ENCODE data around the gene MAP3K7. TPM values are rescaled to one million over a fixed set of nuclear protein-coding genes. Genes with fewer than 3 reads are reported as not detected.

The MAP3K7 gene
- total RNA-seq, 6 donors from 2014 or later, result 13.9 to 36.7 (median 19.1) TPM

GRCh38 chr6:90612313-90612680, 25.4 kb upstream of the MAP3K7 start:
- Histone ChIP-seq H3K36me3 (no peaks in the 10 kb centered on the region), H3K9me3 (no peaks in the 10 kb centered on the region), H3K27me3 (peaks cover 0 to 21% (median 3%) of the 10 kb centered on the region in 4 donors), H3K4me1 (peaks cover 8 to 18% (median 14%) of the 10 kb centered on the region in 4 donors), H3K27ac (no peak overlapping the region), H3K4me3 (no peak overlapping the region)
- 74 to 88% methylated on average over 6 of the region's 6 CpGs for WGBS, 2 donors
- no peak for ATAC-seq (ENCODE audit: low FRiP score in 2 of 2)
- DNase-seq, result no peak
- TF ChIP-seq POLR2AphosphoS5 (IDR thresholded peaks at IDR 0.05), result no peak
- TF ChIP-seq, protein P1, sequence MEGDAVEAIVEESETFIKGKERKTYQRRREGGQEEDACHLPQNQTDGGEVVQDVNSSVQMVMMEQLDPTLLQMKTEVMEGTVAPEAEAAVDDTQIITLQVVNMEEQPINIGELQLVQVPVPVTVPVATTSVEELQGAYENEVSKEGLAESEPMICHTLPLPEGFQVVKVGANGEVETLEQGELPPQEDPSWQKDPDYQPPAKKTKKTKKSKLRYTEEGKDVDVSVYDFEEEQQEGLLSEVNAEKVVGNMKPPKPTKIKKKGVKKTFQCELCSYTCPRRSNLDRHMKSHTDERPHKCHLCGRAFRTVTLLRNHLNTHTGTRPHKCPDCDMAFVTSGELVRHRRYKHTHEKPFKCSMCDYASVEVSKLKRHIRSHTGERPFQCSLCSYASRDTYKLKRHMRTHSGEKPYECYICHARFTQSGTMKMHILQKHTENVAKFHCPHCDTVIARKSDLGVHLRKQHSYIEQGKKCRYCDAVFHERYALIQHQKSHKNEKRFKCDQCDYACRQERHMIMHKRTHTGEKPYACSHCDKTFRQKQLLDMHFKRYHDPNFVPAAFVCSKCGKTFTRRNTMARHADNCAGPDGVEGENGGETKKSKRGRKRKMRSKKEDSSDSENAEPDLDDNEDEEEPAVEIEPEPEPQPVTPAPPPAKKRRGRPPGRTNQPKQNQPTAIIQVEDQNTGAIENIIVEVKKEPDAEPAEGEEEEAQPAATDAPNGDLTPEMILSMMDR (IDR thresholded peaks at IDR 0.05), result no peak
- no peak for TF ChIP-seq EP300 (IDR thresholded peaks at IDR 0.05)
- TF ChIP-seq POLR2A (IDR thresholded peaks at IDR 0.05), result no peak

GRCh38 chr6:90611543-90612312, 24.9 kb upstream of the MAP3K7 start:
- Histone ChIP-seq H3K36me3 (no peaks in the 10 kb centered on the region), H3K9me3 (no peaks in the 10 kb centered on the region), H3K4me1 (peaks cover 8 to 18% (median 14%) of the 10 kb centered on the region in 4 donors), H3K27ac (peak overlapping the region in 1 of 4 donors; percentile 77), H3K4me3 (peak overlapping the region; percentile 23 to 64 (median 58)), H3K27me3 (peaks cover 0 to 21% (median 3%) of the 10 kb centered on the region in 4 donors)
- ATAC-seq (ENCODE audit: low FRiP score in 2 of 2) (no peak), DNase-seq (peak in 1 of 2 donors; percentile 65)
- TF ChIP-seq, protein P1 (IDR thresholded peaks at IDR 0.05), result no peak
- TF ChIP-seq POLR2AphosphoS5 (IDR thresholded peaks at IDR 0.05) (no peak), EP300 (IDR thresholded peaks at IDR 0.05) (no peak), POLR2A (IDR thresholded peaks at IDR 0.05) (no peak)
- WGBS, 2 donors, result 56 to 61% methylated on average over 22 to 25 of the region's 25 CpGs

DNA sequence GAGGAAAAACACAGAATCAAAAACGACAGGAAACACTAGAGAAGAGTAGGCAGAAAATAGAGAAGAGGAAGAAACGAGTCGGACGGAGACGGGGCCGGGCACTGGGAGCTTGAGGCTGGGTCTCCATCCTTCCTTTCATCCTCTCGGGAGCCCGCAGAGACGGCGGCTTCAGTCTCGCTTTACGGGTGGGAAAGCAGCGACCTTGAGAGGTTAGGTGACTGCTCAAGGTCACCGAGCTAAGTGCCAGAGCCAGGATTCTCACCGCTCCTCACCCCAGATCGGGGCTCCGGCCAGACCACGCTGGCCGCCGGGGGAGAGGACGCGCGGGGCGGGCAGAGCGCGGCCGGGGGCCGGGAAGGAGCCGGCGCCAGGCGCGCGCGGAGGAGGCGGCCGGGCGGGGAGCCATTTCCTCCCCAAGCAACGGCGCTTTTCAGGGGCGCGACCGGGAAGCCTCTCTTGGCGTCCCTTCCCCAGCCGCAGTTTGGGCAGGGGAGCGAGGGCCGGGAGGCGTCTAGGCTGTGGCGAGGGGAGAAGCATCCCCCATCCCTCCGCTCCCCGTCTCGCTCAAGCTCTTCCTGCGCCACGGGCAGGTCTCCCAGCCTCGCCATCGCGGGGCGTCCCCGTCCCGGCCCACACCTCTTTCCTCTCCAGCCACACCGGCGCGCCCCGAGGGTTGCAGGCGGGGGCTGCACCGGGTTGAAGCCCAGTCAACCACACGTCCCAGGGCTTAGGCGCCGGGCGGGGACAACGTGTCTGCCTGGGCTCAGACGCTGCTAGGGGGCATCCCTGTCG, 24.1 kb upstream of the MAP3K7 start:
- Histone ChIP-seq H3K27me3 (peaks cover 0 to 21% (median 3%) of the 10 kb centered on the region in 4 donors), H3K27ac (peak overlapping the region in 3 of 4 donors; percentile 20 to 77 (median 71)), H3K4me1 (peaks cover 8 to 18% (median 14%) of the 10 kb centered on the region in 4 donors), H3K36me3 (no peaks in the 10 kb centered on the region), H3K9me3 (no peaks in the 10 kb centered on the region), H3K4me3 (peak overlapping the region; percentile 23 to 64 (median 58))
- peak in 1 of 2 donors; percentile 90 for ATAC-seq (ENCODE audit: low FRiP score in 2 of 2)
- no peak for TF ChIP-seq POLR2A (IDR thresholded peaks at IDR 0.05)
- TF ChIP-seq POLR2AphosphoS5 (IDR thresholded peaks at IDR 0.05), result no peak
- 0 to 4% methylated on average over 15 to 38 of the region's 72 CpGs for WGBS, 2 donors
- DNase-seq, result peak in 1 of 2 donors; percentile 87

GRCh38 chr6:90610301-90610750, 23.5 kb upstream of the MAP3K7 start:
- WGBS, 2 donors, result 11 to 15% methylated on average over 20 to 22 of the region's 22 CpGs
- Histone ChIP-seq H3K27me3 (peaks cover 0 to 21% (median 3%) of the 10 kb centered on the region in 4 donors), H3K4me1 (peaks cover 8 to 18% (median 14%) of the 10 kb centered on the region in 4 donors), H3K36me3 (no peaks in the 10 kb centered on the region), H3K4me3 (peak overlapping the region; percentile 23 to 64 (median 58)), H3K27ac (peak overlapping the region in 3 of 4 donors; percentile 20 to 77 (median 71)), H3K9me3 (no peaks in the 10 kb centered on the region)
- ATAC-seq (ENCODE audit: low FRiP score in 2 of 2) (peak in 1 of 2 donors; percentile 31), DNase-seq (peak in 1 of 2 donors; percentile 65)
- no peak for TF ChIP-seq POLR2A (IDR thresholded peaks at IDR 0.05)
- TF ChIP-seq, protein P1 (IDR thresholded peaks at IDR 0.05), result no peak
- TF ChIP-seq POLR2AphosphoS5 (IDR thresholded peaks at IDR 0.05), result no peak
- TF ChIP-seq EP300 (IDR thresholded peaks at IDR 0.05), result no peak

All from upper lobe of left lung (tissue), 6 donors.